K562 (cell line): ENCODE data around the gene FTH1. TPM values are rescaled to one million over a fixed set of nuclear protein-coding genes. Genes with fewer than 3 reads are reported as not detected.
A peak's percentile ranks its signal among the peaks of the same experiment; 100 is the strongest.

ENCODE experiments used
- E2F3 ChIP-seq: fragments of 250-450 bp; sonication (Bioruptor Pico); IDR thresholded peaks from 2 replicates; pipeline ENCODE4 v1.4.0; 2020; ENCODE audit warnings: mild to moderate bottlenecking
- HOMEZ ChIP-seq: fragments of 250-450 bp; sonication (Bioruptor Pico); IDR thresholded peaks from 2 replicates; pipeline ENCODE4 v1.4.0; 2020; ENCODE audit warnings: mild to moderate bottlenecking, moderate library complexity
- NUFIP1 ChIP-seq: fragments of 450-650 bp; IDR thresholded peaks from 2 replicates; pipeline ENCODE4 v1.6.1; 2018; ENCODE audit not compliant: partially characterized antibody
- RREB1 ChIP-seq: fragments of 250-450 bp; sonication (Bioruptor Pico); IDR thresholded peaks from 2 replicates; pipeline ENCODE4 v1.4.0; 2020
- TCF3 ChIP-seq: sonication (generic); formaldehyde crosslinking; IDR thresholded peaks from 2 replicates; pipeline ENCODE4 v1.4.0; 2020; ENCODE audit warnings: mild to moderate bottlenecking, missing genetic modification reagents
- TOE1 ChIP-seq, 2 experiments: fragments of 450-650 bp in 1 of 2; sonication (generic) in 1 of 2; formaldehyde crosslinking in 1 of 2; IDR thresholded peaks; 2 replicates each; pipeline versions ENCODE4 v1.7.1 to v1.8.0; 2016 to 2022; ENCODE audit warnings: borderline replicate concordance in 2 of 2, mild to moderate bottlenecking in 2 of 2, antibody characterized with exemption in 1 of 2, inconsistent platforms in 1 of 2, low read depth in 1 of 2, missing genetic modification reagents in 1 of 2, moderate library complexity in 1 of 2
- ZBTB11 ChIP-seq, 3 experiments: fragments of 200-800 bp in 1 of 3; fragments of 250-450 bp in 1 of 3; fragments of 450-650 bp in 1 of 3; sonication (Bioruptor Pico) in 1 of 3; sonication (Bioruptor generic) in 1 of 3; formaldehyde crosslinking in 1 of 3; IDR thresholded peaks; 2 replicates each; pipeline versions ENCODE4 v1.6.1 to v1.8.0; 2016 to 2022; ENCODE audit warnings: mild to moderate bottlenecking in 2 of 3, missing genetic modification characterization in 2 of 3, missing compliant biosample characterization in 1 of 3, moderate library complexity in 1 of 3
- ZFPM2 ChIP-seq: fragments of 250-450 bp; sonication (Bioruptor Pico); IDR thresholded peaks from 2 replicates; pipeline ENCODE4 v1.5.1; 2022; ENCODE audit warnings: mild to moderate bottlenecking
- ZNF592 ChIP-seq: fragments of 450-650 bp; IDR thresholded peaks from 2 replicates; pipeline ENCODE4 v1.6.1; 2017; ENCODE audit warnings: antibody characterized with exemption, mild to moderate bottlenecking
- polyA plus RNA-seq, 8 experiments: library from polyadenylated mRNA; depleted of rRNA in 4 of 8; stranded (reverse) in 5 of 8; unstranded in 3 of 8; fragments of >200 nt; fragmentation: Nextera tagmentation in 2 of 8; fragmentation: Illumina TruSeq in 1 of 8; extraction: Ambion mirVana in 2 of 8; extraction: Trizol in 1 of 8; gene quantifications; 2 replicates each; pipeline versions ENCODE4 v1.2.1 to v1.2.3, GENCODE V29; 2011 to 2014; ENCODE audit warnings: inconsistent platforms in 1 of 8, missing spikeins in 1 of 8
- total RNA-seq, 7 experiments: library from RNA; depleted of rRNA in 6 of 7; stranded (reverse); fragments of >200 nt in 6 of 7; fragmentation: Illumina TruSeq in 2 of 7; extraction: Trizol in 2 of 7; gene quantifications; 2 replicates each; pipeline versions ENCODE4 v1.2.1 to v1.2.3, GENCODE V29; 2011 to 2021; ENCODE audit warnings: low replicate concordance in 1 of 7

Gene FTH1
- total and polyA plus RNA-seq, 9 of the 15 experiments (the other 6 are each of a cell fraction or from before 2014, with no cell fraction given) = 370 to 3,146 (median 802) TPM

- TF ChIP-seq E2F3 (CRISPR knock-in tag) (0 out of 2 replicates have a peak, but pooled peaks have one; percentile 26), TOE1 (IDR thresholded peaks at IDR 0.05; ENCODE audit: borderline replicate concordance) (no peak), TOE1 (CRISPR knock-in tag; IDR thresholded peaks at IDR 0.05; ENCODE audit: borderline replicate concordance, low read depth) (no peak), ZFPM2 (CRISPR knock-in tag) (no peak), RREB1 (CRISPR knock-in tag) (no peak), ZBTB11 (CRISPR knock-in tag; IDR thresholded peaks at IDR 0.05) (no peak), HOMEZ (CRISPR knock-in tag) (no peak), ZNF592 (peak; percentile 84; the same call in 1 of the 2 replicates), TCF3 (no peak), NUFIP1 (no peak)
Observed at GRCh38 chr11:61972672-61973475, 5.4 kb upstream of the FTH1 start (continued).
